ENCODE results near the gene ENC1.
A peak's percentile ranks its signal among the peaks of the same experiment; 100 is the strongest.

The ENC1 gene

GRCh38 chr5:74655716-74656115 lies 15.2 kb upstream of the ENC1 start:
- no peak for DNase-seq

DNA sequence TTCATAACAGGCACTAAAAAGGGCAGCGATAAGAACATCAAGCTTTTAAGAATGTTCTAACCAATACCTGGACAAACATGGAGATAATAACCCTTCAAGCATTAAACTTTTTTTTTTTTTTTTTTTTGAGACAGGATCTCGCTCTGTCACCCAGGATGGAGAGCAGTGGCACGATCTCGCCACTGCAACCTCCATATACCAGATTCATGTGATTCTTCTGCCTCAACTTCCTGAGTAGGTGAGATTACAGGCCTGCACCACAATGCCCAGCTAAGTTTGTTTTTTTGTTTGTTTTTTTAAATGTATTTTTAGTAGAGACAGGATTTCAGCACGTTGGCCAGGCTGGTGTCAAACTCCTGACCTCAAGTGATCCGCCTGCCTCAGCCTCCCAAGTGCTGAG lies 14.7 kb upstream of the ENC1 start:
- no peak for DNase-seq

DNA sequence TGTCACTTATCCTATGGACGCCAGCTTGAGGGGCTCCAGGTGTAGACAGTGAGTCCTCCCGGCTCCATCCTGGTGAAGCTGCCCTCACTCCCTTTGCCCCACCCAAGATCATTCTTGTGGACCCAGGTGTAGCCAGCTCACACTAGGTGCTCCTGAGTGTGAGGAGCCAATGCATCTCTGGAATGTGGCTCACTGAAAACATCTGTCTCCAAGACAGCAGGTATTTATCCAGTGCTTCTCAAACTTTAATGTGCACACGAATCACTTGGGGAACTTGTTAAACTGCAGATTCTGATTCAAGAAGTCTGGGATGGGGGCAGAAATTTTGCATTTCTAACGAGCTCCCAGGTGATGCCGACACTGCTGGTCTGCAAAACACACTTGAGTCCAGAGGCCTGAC lies 13.5 kb upstream of the ENC1 start:
- DNase-seq = no peak

GRCh38 chr5:74652576-74652975 lies 12.0 kb upstream of the ENC1 start:
- no peak for DNase-seq

DNA sequence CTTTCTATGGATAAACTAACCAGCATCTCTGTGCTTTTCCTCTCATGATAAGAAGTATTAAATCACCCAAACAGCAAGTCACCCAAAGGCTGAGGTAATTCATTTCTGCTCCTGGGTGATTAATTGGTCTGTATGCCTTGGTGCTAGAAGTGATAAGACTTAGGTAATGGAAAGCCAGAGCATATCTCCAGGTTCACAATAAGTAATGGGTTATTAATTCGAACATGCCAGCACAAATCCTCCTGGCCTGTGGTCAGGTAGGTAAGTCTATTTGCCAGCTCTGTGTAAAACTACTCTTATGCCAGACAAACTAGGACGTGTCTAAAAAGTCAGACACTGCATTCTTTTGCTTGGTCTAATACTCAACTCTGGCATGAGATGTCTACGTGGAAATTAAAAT lies 11.2 kb upstream of the ENC1 start:
- no peak for DNase-seq

DNA sequence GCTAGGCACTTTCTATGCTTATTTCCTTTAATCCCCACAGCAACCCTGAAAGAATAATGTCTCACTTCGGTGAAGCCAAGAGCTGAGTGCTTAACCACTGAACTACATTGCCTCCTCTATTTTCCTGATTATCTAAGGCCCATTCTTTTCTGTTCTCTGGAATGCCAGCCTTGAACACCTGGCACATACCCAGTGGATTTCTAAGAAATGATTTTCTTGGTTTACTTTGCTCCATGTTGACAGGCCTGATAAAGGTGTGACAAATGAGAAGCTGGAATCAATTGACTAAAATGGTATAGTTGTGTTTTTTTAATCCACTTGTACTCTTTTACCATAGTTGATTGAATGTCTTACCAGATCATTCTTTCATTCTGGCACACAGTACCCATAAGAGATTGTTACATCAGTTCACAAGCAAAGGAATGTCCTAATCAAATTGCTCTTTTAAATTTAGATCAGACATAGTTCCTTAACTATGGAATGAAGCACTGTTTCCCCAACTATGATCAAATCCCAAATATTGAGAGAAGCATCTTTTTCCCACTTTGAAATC lies 9.0 kb upstream of the ENC1 start:
- DNase-seq = no peak

- DNase-seq = peak in 6 of 14 donors; percentile 6 to 50 (median 23)
Measured at GRCh38 chr5:74648835-74649293, 8.3 kb upstream of the ENC1 start.

DNA sequence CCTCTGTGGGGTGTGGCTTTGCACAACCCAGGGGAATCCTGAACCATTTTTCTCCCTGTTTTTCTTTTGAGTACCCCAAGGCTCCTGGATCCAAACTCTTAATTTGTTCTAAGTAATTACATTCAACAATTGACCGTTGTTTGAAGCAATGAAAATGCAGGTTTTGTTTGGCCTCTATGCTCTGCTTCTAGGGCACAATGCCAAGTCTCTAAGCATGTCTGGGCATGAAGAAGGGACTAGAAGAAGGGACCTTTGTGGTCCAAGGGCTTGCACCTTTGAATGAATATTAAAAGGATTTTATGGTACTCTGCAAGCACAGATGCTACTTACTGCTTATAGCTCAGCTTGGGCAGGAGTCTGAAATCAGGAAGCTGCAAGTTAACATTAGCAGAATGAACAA lies 6.6 kb upstream of the ENC1 start:
- DNase-seq = peak in 1 of 14 donors; percentile 22

DNA sequence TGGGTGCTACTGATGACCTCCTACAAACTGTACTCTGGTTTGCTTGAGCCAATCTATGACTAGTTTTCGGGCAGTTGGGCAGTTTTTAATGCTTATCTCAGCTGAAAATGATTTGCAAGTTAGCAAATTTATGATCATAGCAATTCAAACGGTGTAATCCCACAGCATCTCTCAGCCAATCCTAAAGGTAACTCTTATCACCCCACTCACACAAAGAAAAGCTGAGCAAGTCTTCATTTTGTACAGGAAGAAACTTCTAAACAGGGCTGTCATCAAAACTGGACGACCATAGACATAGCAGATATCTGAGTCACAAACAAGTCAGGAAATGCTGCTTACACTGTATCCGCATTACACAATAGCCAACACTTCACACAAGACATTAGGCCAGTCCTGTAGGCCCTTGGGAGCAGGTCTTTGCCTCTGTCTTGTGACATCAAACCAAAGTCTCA lies 2.6 kb upstream of the ENC1 start:
- DNase-seq = no peak

GRCh38 chr5:74642543-74642863 lies 2.0 kb upstream of the ENC1 start:
- no peak for DNase-seq

DNA sequence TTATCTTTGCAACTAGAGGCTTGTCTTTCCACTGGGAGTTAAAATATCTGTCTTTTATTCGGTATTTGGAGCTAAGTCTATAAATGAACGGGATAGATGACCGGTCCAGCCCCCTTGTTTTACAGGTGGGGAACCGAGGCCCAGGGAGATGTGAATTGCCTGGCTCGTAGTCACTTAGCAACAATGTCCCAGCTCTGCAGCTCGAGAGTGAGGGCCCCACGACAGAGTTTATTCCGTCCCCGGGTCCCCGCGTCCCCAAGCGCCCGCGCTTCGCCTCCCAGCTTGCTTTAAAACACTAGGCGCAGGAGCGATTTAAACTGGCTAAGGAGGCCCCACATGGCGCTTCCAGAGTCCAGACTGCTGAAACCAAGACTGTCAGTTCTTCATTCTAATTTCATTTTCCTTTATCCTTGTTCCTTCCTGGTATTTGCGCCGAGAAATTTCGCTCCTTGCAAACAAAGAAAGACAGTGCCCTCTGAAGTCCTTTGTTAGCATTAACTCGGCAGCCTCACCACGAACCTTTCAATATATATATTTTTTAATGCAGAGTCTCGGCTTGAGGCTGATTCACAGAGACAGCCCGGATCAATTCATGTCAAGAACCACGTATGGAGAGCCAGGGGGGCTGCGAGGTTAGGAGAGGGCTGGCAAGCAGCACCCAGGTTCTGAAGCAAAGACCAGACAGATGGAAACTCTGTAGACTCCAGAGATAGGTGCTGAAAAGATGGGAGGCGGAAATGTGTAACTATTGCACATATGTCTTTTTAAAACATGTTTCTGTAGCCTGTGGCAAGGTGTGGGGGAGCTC lies 1.4 kb upstream of the ENC1 start:
- DNase-seq = peak in 9 of 14 donors; percentile 9 to 52 (median 27)

DNA sequence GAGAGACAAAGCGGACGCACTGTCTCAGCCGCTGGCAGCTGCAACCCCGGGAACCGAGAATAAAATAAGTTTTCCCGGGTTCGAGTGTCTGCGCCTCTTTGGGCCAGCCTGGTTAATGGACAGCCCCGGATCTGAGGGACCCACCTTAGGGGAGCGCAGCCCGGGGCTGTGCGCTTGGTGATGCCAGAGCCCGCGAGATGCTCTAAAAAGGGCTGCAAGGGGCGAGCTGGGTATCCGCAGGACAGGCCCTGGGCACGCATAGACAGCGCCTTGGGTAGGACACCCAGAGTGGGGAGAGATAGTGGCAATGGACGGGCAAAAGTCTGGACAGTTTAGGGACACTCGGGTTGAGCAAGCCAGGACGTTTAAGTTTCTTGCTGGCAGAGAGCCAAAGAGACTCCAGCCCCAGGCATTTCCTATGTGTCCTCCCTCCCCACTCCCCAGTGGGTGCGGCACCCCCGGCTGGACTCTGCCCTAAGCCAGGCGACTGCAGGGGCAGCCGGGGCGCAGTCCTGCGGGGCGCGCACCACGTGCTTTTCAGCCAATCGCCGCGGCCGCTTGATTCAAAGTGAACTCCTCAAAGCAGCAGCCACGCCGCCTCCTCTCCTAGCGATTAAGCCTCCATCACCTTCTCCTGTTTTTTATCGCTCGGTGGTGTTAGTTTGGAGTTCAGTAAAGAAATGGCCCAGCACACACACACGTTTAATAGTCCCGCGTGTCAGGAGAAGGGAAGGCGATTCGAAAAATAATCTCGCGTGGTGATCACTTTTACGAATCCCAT lies 616 bp upstream of the ENC1 start:
- DNase-seq = peak in 10 of 14 donors; percentile 28 to 70 (median 52)

DNA sequence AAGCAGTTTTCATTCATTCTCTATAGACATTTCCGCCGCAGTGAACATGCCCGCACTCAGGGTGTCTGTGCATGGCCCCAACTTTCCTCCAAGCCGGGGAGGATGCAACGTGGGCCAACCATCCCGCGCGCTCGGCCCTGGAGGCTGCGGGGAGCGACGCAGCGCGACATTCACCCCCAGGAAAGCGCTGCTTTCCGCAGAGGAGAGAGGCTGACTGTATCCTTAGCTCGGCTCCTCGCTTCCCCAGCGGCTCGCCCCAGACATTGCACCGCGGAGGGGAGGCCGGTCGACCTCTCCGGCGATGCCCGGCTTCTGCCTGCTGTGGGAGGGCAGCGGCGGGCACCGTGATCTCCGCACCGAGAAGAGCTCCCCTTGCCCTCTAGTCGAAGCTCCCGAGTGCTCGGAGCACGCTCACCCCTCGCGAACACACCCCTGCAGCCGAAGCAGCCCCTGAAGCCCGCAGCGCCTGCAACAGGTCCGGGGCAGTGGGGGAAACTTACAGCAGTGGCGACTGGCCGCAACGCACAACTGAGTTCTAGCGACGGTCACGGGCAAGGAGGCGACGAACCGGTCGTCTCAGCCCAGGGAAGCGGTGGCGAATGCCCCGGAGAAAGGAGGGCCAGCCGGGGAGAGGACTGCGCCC lies 600 bp downstream of the ENC1 start:
- DNase-seq = peak in 8 of 14 donors; percentile 15 to 70 (median 58)

GRCh38 chr5:74638970-74639806 lies 1.3 kb downstream of the ENC1 start:
- no peak for DNase-seq

DNA sequence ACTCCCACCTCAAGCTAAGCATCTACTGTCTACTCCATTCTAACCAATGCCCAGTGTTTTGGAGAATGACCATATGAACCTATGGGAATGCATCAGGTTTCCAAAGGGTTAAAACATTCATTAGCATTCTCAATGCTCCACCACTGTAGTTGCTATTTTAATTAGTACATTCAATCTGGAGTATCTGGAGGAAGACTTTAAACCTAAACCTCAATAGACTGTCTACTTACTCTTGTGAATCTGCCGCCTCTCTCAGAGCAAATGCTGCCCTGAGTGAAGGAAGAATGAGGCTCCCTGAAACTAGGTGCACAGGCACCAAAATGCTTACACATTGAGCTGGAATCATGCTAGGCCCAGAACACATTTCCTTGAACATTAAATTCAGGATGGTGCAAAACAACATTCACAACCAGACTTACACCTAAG lies 2.0 kb downstream of the ENC1 start:
- no peak for DNase-seq

DNA sequence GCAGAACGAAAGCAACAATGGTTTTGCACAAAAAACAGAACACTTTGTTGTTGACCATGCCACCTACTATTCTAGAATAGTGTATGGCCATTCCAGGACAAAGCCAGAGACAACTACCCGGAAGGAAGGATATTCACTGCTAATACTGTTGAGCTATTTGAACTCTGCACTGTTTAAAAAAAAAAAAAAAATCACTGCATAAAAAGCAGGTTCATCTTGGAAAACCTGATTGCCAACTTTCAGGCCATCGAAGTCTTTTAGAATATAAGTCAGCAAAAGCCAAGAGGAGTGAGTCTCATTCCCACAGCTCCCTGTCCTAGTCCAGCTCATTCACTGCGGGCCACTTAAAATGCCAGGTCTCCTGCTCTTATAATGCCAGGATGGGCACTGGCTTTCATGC lies 4.0 kb downstream of the ENC1 start:
- DNase-seq = no peak

- DNase-seq = no peak
Measured at GRCh38 chr5:74636149-74636548, 4.4 kb downstream of the ENC1 start.

GRCh38 chr5:74634611-74635286 lies 5.8 kb downstream of the ENC1 start:
- DNase-seq = no peak

DNA sequence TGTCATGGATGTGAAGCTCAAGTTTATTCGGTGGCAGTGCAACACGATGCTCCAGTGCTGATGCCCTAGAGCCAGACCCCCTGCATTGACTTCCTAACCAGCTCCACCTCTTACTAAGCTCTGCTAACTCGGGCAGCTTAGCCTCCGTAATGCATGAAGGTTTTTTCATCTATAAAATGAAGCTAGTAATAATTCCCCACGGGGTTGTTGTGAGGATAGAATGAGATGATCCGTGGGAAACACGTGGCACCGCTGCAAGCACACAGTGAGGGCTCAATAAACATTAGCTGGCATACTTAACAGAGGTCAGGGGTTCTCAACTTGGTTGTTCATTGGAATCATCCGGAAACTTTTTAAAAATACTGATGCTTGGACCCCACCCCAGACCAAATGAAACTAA lies 6.8 kb downstream of the ENC1 start:
- no peak for DNase-seq

DNA sequence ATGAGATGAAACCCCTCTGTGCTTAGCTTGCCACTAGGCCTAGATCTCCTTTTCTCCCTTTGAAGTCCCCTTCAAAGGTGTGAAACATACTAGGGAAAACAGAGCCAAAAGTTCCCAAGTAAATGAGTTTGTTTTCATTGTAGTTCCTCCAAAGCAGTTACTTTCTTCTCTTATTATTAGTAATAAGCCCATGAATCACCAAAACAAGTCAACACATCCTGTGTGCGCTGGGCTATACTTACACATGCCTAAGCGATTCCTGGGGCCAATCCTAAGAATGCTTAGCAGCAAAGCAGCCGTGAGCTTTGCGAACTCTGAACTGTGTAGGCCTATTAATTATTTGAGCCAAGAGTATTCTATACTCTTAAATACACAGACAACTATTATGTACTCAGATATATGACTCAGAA lies 7.6 kb downstream of the ENC1 start:
- DNase-seq = no peak

All from C1 segment of cervical spinal cord (tissue), 14 donors.